K562 (cell line): Measurements from ENCODE around the gene SMAD3. TPM values are rescaled to one million over a fixed set of nuclear protein-coding genes. Genes with fewer than 3 reads are reported as not detected.

Experiments used
- ATAC-seq: fragments of 200-7000 bp; cut with Tn5 transposase; 3 replicates; pipeline ENCODE4 v1.9.1; 2020; ENCODE audit warnings: moderate library complexity
- BruUV-seq: library from RNA; stranded (reverse); fragments of 400-500 nt; replicated peaks from 2 replicates; lab custom pipeline; 2021; lab: Mats Ljungman, UMichigan
- CTCF ChIA-PET: fragments of 300-600 bp; formaldehyde crosslinking; extraction: SDS; loops from one replicate; lab custom pipeline; 2021; ENCODE audit warnings: low intra/inter-chr PET ratio; lab: Yijun Ruan, JAX
- POLR2A ChIA-PET: fragments of 300-600, 350-650 bp; sonication (Branson Sonifier 250); formaldehyde crosslinking; extraction: SDS; loops from one replicate; lab custom pipeline; 2021; ENCODE audit warnings: antibody characterized with exemption, inconsistent platforms; lab: Yijun Ruan, JAX
- DNase-seq, 4 experiments: peaks; one replicate each; pipeline versions ENCODE4 v3.0.0 to v3.0.0-alpha.2; 2011 to 2018; ENCODE audit warnings: low spot score in 3 of 4, mixed read lengths in 3 of 4; ENCODE audit errors: extremely low read depth in 1 of 4
- FAIRE-seq: peaks from 2 replicates; lab custom pipeline; 2011; peaks lifted over from hg19 to GRCh38; lab: Jason Lieb, UNC
- H2AFZ ChIP-seq: 2 replicates; pipeline ENCODE4 v1.6.0; 2011; ENCODE audit warnings: low read depth, low read length, control low read depth, inconsistent platforms
- H3K27ac ChIP-seq: fragments of 200-600 bp; 3 replicates; pipeline ENCODE4 v1.8.0; 2011; ENCODE audit warnings: low read depth, mild to moderate bottlenecking, control low read depth, inconsistent platforms, low read length, moderate library complexity, mixed read lengths; ENCODE audit errors: extremely low read depth
- H3K27me3 ChIP-seq, 2 experiments: fragments of 300-600 bp in 1 of 2; 2 replicates in 1 of 2; 3 replicates in 1 of 2; pipeline versions ENCODE4 v1.6.0 to v1.8.0; 2011; ENCODE audit warnings: inconsistent platforms in 2 of 2, low read length in 2 of 2, mild to moderate bottlenecking in 1 of 2, mixed read lengths in 1 of 2, moderate library complexity in 1 of 2; ENCODE audit not compliant: control insufficient read depth in 2 of 2, insufficient read depth in 2 of 2
- H3K36me3 ChIP-seq: fragments of 300-600 bp; 3 replicates; pipeline ENCODE4 v1.8.0; 2011; ENCODE audit warnings: mild to moderate bottlenecking, low read length, inconsistent platforms; ENCODE audit not compliant: control insufficient read depth, insufficient read depth
- H3K4me1 ChIP-seq, 2 experiments: fragments of 200-600 bp in 1 of 2; replicated peaks in 1 of 2; 2 replicates in 1 of 2; 3 replicates in 1 of 2; pipeline versions ENCODE4 v1.5.1 to v1.8.0; 2011; ENCODE audit warnings: inconsistent platforms in 2 of 2, low read length in 2 of 2, mild to moderate bottlenecking in 1 of 2, mixed read lengths in 1 of 2, moderate library complexity in 1 of 2; ENCODE audit not compliant: control insufficient read depth in 2 of 2, insufficient read depth in 2 of 2
- H3K4me2 ChIP-seq: 2 replicates; pipeline ENCODE4 v1.6.1; 2011; ENCODE audit warnings: low read length, control low read depth, inconsistent platforms, mixed read lengths; ENCODE audit not compliant: insufficient read depth
- H3K4me3 ChIP-seq: fragments of 200-600 bp; sonication (generic), shearing (Covaris generic); 2 replicates; pipeline ENCODE4 v1.5.1; 2016; ENCODE audit warnings: control low read depth, inconsistent platforms
- H3K79me2 ChIP-seq: fragments of 200-600 bp; 3 replicates; pipeline ENCODE4 v1.8.0; 2011; ENCODE audit warnings: low read length, inconsistent platforms; ENCODE audit not compliant: control insufficient read depth, insufficient read depth
- H3K9ac ChIP-seq, 2 experiments: 2 replicates each; pipeline versions ENCODE4 v1.6.0 to v1.6.1; 2011; ENCODE audit warnings: low read depth in 2 of 2, low read length in 2 of 2, control low read depth in 1 of 2, inconsistent platforms in 1 of 2, mild to moderate bottlenecking in 1 of 2, mixed read lengths in 1 of 2; ENCODE audit not compliant: insufficient read depth in 1 of 2
- H3K9me1 ChIP-seq: one replicate; pipeline ENCODE4 v1.6.0; 2011; ENCODE audit warnings: inconsistent platforms, mild to moderate bottlenecking, low read length, moderate library complexity; ENCODE audit not compliant: control insufficient read depth, insufficient read depth
- H3K9me3 ChIP-seq: replicated peaks from 2 replicates; pipeline ENCODE4 v1.5.1; 2011; ENCODE audit warnings: low read depth, low read length, inconsistent platforms; ENCODE audit not compliant: control insufficient read depth, insufficient read depth
- H4K20me1 ChIP-seq: replicated peaks from 2 replicates; pipeline ENCODE4 v1.6.1; 2011; ENCODE audit warnings: low read length, inconsistent platforms, mixed read lengths; ENCODE audit not compliant: control insufficient read depth, insufficient read depth
- BRD9 ChIP-seq: fragments of 450-650 bp; IDR thresholded peaks from 2 replicates; pipeline ENCODE4 v1.6.1; 2018; ENCODE audit warnings: low read depth; ENCODE audit not compliant: partially characterized antibody
- EP400 ChIP-seq: fragments of 450-650 bp; IDR thresholded peaks from 2 replicates; pipeline ENCODE4 v1.6.1; 2017; ENCODE audit warnings: antibody characterized with exemption, mild to moderate bottlenecking, moderate library complexity
- ILK ChIP-seq: fragments of 450-650 bp; IDR thresholded peaks from 2 replicates; pipeline ENCODE4 v1.6.1; 2016; ENCODE audit warnings: missing genetic modification characterization, low read depth, mild to moderate bottlenecking, missing compliant biosample characterization, moderate library complexity, borderline replicate concordance
- KDM4B ChIP-seq, 2 experiments: fragments of 450-650 bp in 1 of 2; sonication (generic) in 1 of 2; IDR thresholded peaks; 2 replicates each; pipeline ENCODE4 v1.6.1; 2016 to 2017; ENCODE audit warnings: borderline replicate concordance in 2 of 2, antibody characterized with exemption in 1 of 2, low read depth in 1 of 2, mild to moderate bottlenecking in 1 of 2
- KLF13 ChIP-seq: fragments of 450-650 bp; IDR thresholded peaks from 2 replicates; pipeline ENCODE4 v1.6.1; 2016; ENCODE audit warnings: missing genetic modification characterization, low read depth, mild to moderate bottlenecking, missing compliant biosample characterization, moderate library complexity, borderline replicate concordance
- PCBP2 ChIP-seq: fragments of 200-400 bp; formaldehyde crosslinking; IDR thresholded peaks from 2 replicates; pipeline ENCODE4 v1.6.1; 2018; ENCODE audit warnings: low read length, low read depth, mild to moderate bottlenecking, moderate library complexity; ENCODE audit not compliant: poor library complexity, severe bottlenecking
- PHF21A ChIP-seq: fragments of 450-650 bp; IDR thresholded peaks from 2 replicates; pipeline ENCODE4 v1.6.1; 2017; ENCODE audit warnings: low read depth, borderline replicate concordance
- SNRNP70 ChIP-seq: fragments of 200-400 bp; formaldehyde crosslinking; optimal IDR thresholded peaks from 2 replicates; pipeline ENCODE3; 2017; ENCODE audit warnings: low read depth, low read length
- TAF1 ChIP-seq: IDR thresholded peaks from 2 replicates; pipeline ENCODE4 v1.6.1; 2011; ENCODE audit warnings: mild to moderate bottlenecking, low read length, moderate library complexity; ENCODE audit not compliant: insufficient read depth, control insufficient read depth, severe bottlenecking; ENCODE audit errors: extremely low read depth
- ZNF3 ChIP-seq: fragments of 250-450 bp; sonication (Bioruptor Pico); IDR thresholded peaks from 2 replicates; pipeline ENCODE4 v1.5.0; 2021; ENCODE audit warnings: mild to moderate bottlenecking, moderate library complexity
- ZSCAN32 ChIP-seq: fragments of 450-650 bp; formaldehyde crosslinking; IDR thresholded peaks from 2 replicates; pipeline ENCODE4 v1.4.0; 2020; ENCODE audit warnings: mild to moderate bottlenecking, moderate library complexity
- WGBS: fragments of 100-300 bp; shearing (Covaris generic); methylation state at CpG from one replicate; pipeline ENCODE4 v1.1.6; 2016; ENCODE audit warnings: low coverage, mixed read lengths; ENCODE audit not compliant: insufficient coverage; ENCODE audit errors: missing lambda C conversion rate; 5-methylcytosine and 5-hydroxymethylcytosine counted together
- in situ Hi-C: fragments of 300-500 bp; cut with MboI; formaldehyde crosslinking; loops from 4 replicates; pipeline ENCODE4 v1.15.0; 2018; ENCODE audit warnings: inconsistent platforms, mixed read lengths
- intact Hi-C: fragments of 100-400 bp; cut with micrococcal nuclease; formaldehyde crosslinking; loops from 2 replicates; pipeline ENCODE4 v1.14.2; 2022
- polyA plus RNA-seq, 8 experiments: library from polyadenylated mRNA; depleted of rRNA in 4 of 8; stranded (reverse) in 5 of 8; unstranded in 3 of 8; fragments of >200 nt; fragmentation: Nextera tagmentation in 2 of 8; fragmentation: Illumina TruSeq in 1 of 8; extraction: Ambion mirVana in 2 of 8; extraction: Trizol in 1 of 8; gene quantifications; 2 replicates each; pipeline versions ENCODE4 v1.2.1 to v1.2.3, GENCODE V29; 2011 to 2014; ENCODE audit warnings: inconsistent platforms in 1 of 8, missing spikeins in 1 of 8
- total RNA-seq, 7 experiments: library from RNA; depleted of rRNA in 6 of 7; stranded (reverse); fragments of >200 nt in 6 of 7; fragmentation: Illumina TruSeq in 2 of 7; extraction: Trizol in 2 of 7; gene quantifications; 2 replicates each; pipeline versions ENCODE4 v1.2.1 to v1.2.3, GENCODE V29; 2011 to 2021; ENCODE audit warnings: low replicate concordance in 1 of 7
- TF ChIP-seq, protein P1 (sequence below): sonication (generic); formaldehyde crosslinking; IDR thresholded peaks from 2 replicates; pipeline ENCODE4 v1.8.0; 2022; ENCODE audit warnings: mild to moderate bottlenecking, missing genetic modification reagents
- TF ChIP-seq, protein P2 (sequence below): IDR thresholded peaks from 3 replicates; pipeline ENCODE4 v1.6.1; 2011; ENCODE audit warnings: borderline replicate concordance, mild to moderate bottlenecking; ENCODE audit not compliant: insufficient read length, insufficient read depth

SMAD3 gene
- total and polyA plus RNA-seq, 9 of the 15 experiments (the other 6 are each of a cell fraction or from before 2014, with no cell fraction given): 4.3 to 39.2 (median 11.1) TPM

DNA sequence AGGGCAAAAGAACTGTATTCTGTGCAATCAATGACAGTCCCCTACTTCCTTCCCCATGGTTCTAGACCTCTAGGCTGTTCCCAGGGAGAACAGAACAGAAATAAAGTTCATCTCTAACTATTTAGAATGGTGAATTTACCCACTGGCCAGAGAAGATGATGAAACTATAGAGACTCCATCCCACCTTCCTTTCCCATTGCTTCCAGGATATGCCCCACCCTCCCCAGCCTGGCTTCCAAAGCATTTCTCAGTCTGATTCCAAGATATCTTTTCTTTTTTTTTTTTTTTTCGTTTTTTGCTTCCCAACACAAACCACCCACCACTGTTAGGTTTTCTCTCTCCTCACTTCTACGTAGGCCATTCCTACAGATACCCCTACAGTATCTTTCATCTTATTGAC is 25.1 kb upstream of the SMAD3 start:
- in situ Hi-C loops: no loop called here
- H3K27ac ChIP-seq: no peak overlapping the region
- no CpG with 5 or more reads among the region's 2 CpGs for WGBS
- H3K4me2 ChIP-seq: no peak overlapping the region
- no peak overlapping the region for H2AFZ ChIP-seq
- ChIA-PET CTCF (no interaction called here), POLR2A (no interaction called here)
- H3K9me3 ChIP-seq: no peaks in the 10 kb centered on the region
- TF ChIP-seq PCBP2 (no peak), KDM4B (IDR thresholded peaks at IDR 0.05; ENCODE audit: borderline replicate concordance in 2 of 2, low read depth in 1 of 2) (no peak)
- TF ChIP-seq, protein P1, sequence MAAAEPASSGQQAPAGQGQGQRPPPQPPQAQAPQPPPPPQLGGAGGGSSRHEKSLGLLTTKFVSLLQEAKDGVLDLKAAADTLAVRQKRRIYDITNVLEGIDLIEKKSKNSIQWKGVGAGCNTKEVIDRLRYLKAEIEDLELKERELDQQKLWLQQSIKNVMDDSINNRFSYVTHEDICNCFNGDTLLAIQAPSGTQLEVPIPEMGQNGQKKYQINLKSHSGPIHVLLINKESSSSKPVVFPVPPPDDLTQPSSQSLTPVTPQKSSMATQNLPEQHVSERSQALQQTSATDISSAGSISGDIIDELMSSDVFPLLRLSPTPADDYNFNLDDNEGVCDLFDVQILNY (CRISPR knock-in tag): no peak
- DNase-seq: no peak
- no peaks in the 10 kb centered on the region for H3K27me3 ChIP-seq
- H3K9me1 ChIP-seq: no peaks in the 10 kb centered on the region
- peaks cover 11 to 24% of the 10 kb centered on the region in 2 experiments; a peak in 4 of 5 replicates for H3K4me1 ChIP-seq
- no peaks in the 10 kb centered on the region for H4K20me1 ChIP-seq
- no peak for ATAC-seq
- intact Hi-C loops: no loop called here
- no peak for FAIRE-seq
- no TSS peak for BruUV-seq
- H3K4me3 ChIP-seq: no peak overlapping the region
- no peaks in the 10 kb centered on the region for H3K79me2 ChIP-seq
- no peak overlapping the region for H3K9ac ChIP-seq
- no peaks in the 10 kb centered on the region for H3K36me3 ChIP-seq

DNA sequence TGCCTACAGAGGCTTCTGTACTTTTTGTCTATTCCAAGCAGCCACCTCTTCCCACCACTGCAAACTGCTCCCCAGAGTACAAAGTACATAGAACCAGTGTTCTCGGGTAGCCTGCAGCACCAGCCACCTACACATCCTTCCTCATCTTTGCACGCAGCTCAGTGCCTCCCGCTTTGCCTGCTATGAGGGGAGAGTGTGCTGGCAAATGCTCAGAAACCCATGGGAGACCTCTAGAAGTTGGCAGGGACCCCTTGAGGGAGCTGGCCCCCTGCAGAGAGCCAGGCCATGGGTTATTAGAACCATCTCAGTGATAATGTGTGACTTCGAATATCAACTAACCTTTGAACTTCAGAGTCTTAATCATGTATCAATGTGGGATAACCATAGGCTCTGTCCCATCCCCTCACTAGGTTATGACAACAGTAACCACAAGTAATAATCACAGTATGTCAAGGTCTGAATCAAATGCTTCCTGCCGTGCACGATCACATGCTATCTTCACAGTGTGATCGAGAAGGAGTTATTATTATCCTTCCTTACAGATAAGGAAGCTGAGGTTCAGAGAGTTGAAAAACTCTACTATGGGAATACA is 22.8 kb upstream of the SMAD3 start:
- BruUV-seq: no TSS peak
- no peak overlapping the region for H3K9ac ChIP-seq
- 28% methylated on average over 7 of the region's 7 CpGs for WGBS
- TF ChIP-seq ILK (tag): no peak
- no peak for TF ChIP-seq PHF21A
- TF ChIP-seq EP400: no peak
- TF ChIP-seq ZNF3 (CRISPR knock-in tag): no peak
- TF ChIP-seq BRD9: no peak
- TF ChIP-seq ZSCAN32 (CRISPR knock-in tag): no peak
- no peak for TF ChIP-seq TAF1
- no peak for TF ChIP-seq KLF13 (tag)
- TF ChIP-seq SNRNP70: no peak
- TF ChIP-seq, protein P2, sequence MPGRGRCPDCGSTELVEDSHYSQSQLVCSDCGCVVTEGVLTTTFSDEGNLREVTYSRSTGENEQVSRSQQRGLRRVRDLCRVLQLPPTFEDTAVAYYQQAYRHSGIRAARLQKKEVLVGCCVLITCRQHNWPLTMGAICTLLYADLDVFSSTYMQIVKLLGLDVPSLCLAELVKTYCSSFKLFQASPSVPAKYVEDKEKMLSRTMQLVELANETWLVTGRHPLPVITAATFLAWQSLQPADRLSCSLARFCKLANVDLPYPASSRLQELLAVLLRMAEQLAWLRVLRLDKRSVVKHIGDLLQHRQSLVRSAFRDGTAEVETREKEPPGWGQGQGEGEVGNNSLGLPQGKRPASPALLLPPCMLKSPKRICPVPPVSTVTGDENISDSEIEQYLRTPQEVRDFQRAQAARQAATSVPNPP: no peak

More for the DNA sequence above, 22.8 kb upstream of the SMAD3 start:
- DNase-seq: no peak
- H3K36me3 ChIP-seq: no peaks in the 10 kb centered on the region
- POLR2A ChIA-PET: interaction anchor here (0.9 to 1.9 kb wide), 3 partner anchors 9 to 21 kb away, joined by 4 to 9 read pairs (median 6); no protein-coding TSS in a partner anchor
- H3K4me1 ChIP-seq: peaks cover 11 to 24% of the 10 kb centered on the region in 2 experiments; a peak in 4 of 5 replicates
- H3K79me2 ChIP-seq: no peaks in the 10 kb centered on the region
- no peak overlapping the region; the same call in 1 of the 2 replicates for H2AFZ ChIP-seq
- no peaks in the 10 kb centered on the region for H3K9me1 ChIP-seq
- CTCF ChIA-PET: no interaction called here
- intact Hi-C loops (no loop called here), in situ Hi-C loops (no loop called here)
- H3K4me2 ChIP-seq: no peak overlapping the region
- no peak for FAIRE-seq
- no peaks in the 10 kb centered on the region for H3K27me3 ChIP-seq
- no peak overlapping the region for H3K4me3 ChIP-seq
- no peak for ATAC-seq
- H3K9me3 ChIP-seq: no peaks in the 10 kb centered on the region
- H3K27ac ChIP-seq: no peak overlapping the region
- no peaks in the 10 kb centered on the region for H4K20me1 ChIP-seq
